Coronary artery (tissue), 2 donors: ENCODE results near the gene SERP2.

Source experiments
- DNase-seq: peaks from one replicate; pipeline ENCODE4 v3.0.0-alpha.2; 2017; ENCODE audit warnings: low spot score
- H3K27ac ChIP-seq, 2 donors: fragments of 200-600 bp; sonication (generic); one replicate each; pipeline ENCODE4 v1.5.1; 2016 to 2019
- H3K4me3 ChIP-seq: fragments of 200-600 bp; sonication (generic); 2 replicates; pipeline ENCODE4 v1.5.1; 2016; ENCODE audit warnings: mild to moderate bottlenecking, moderate library complexity
- CTCF ChIP-seq: fragments of 200-600 bp; sonication (generic); IDR thresholded peaks from one replicate; pipeline ENCODE4 v1.5.1; 2019; ENCODE audit warnings: antibody characterized with exemption

SERP2 gene

GRCh38 chr13:44385847-44386246 is 12.2 kb downstream of the SERP2 start:
- DNase-seq, result no peak
- Histone ChIP-seq H3K27ac (no peak overlapping the region), H3K4me3 (no peak overlapping the region)
- TF ChIP-seq CTCF, result no peak

- Histone ChIP-seq H3K4me3 (no peak overlapping the region), H3K27ac (no peak overlapping the region)
- TF ChIP-seq CTCF, result no peak
- no peak for DNase-seq
Observed at GRCh38 chr13:44386913-44387556, 13.4 kb downstream of the SERP2 start.

- Histone ChIP-seq H3K27ac (no peak overlapping the region), H3K4me3 (no peak overlapping the region)
- no peak for TF ChIP-seq CTCF
- no peak for DNase-seq
Observed at GRCh38 chr13:44388427-44389059, 14.9 kb downstream of the SERP2 start.

- no peak for DNase-seq
- TF ChIP-seq CTCF, result no peak
- Histone ChIP-seq H3K27ac (no peak overlapping the region), H3K4me3 (no peak overlapping the region)
Observed at GRCh38 chr13:44389060-44389666, 15.5 kb downstream of the SERP2 start.

GRCh38 chr13:44389876-44390275 is 16.3 kb downstream of the SERP2 start:
- no peak for DNase-seq
- H3K27ac ChIP-seq, result no peak overlapping the region
- H3K4me3 ChIP-seq, result no peak overlapping the region
- TF ChIP-seq CTCF, result no peak

- Histone ChIP-seq H3K4me3 (no peak overlapping the region), H3K27ac (no peak overlapping the region)
- DNase-seq, result peak; percentile 54
- TF ChIP-seq CTCF, result no peak
Observed at GRCh38 chr13:44393391-44393790, 19.8 kb downstream of the SERP2 start.

GRCh38 chr13:44394658-44395057 is 21.0 kb downstream of the SERP2 start:
- H3K4me3 ChIP-seq, result no peak overlapping the region
- no peak for DNase-seq
- TF ChIP-seq CTCF, result no peak
- H3K27ac ChIP-seq, result no peak overlapping the region
